ENCODE results near the gene HNRNPDL. TPM values are rescaled to one million over a fixed set of nuclear protein-coding genes. Genes with fewer than 3 reads are reported as not detected.
"Not testable (repeated sequence)": the region's sequence is repeated elsewhere in the genome, so short reads cannot be mapped to it uniquely, and the experiment has no call there.

HNRNPDL gene
- polyA plus RNA-seq, 3 donors from 2014 or later = 176 to 312 (median 204) TPM

- H3K36me3 Mint-ChIP-seq = peaks cover 23 to 40% (median 35%) of the 10 kb centered on the region in 3 donors
These were observed 1.1 kb downstream of the HNRNPDL start for GRCh38 chr4:82428969-82429727.

GRCh38 chr4:82428526-82428968 is 1.7 kb downstream of the HNRNPDL start:
- Mint-ChIP-seq H3K9me3 (no peaks in the 10 kb centered on the region), H3K27me3 (ENCODE audit: low read depth in 3 of 3) (peaks cover 22 to 35% (median 27%) of the 10 kb centered on the region in 3 donors), H3K4me3 (peak overlapping the region; percentile 99 to 100 (median 100)), H3K4me1 (peaks cover 56 to 88% of the 10 kb centered on the region in 2 donors), H3K27ac (peak overlapping the region; percentile 91 to 100 (median 98)), H3K36me3 (peaks cover 23 to 45% (median 39%) of the 10 kb centered on the region in 3 donors)
- no peak for DNase-seq

More at GRCh38 chr4:82428969-82429727, 1.1 kb downstream of the HNRNPDL start:
- DNase-seq = peak; percentile 93 to 94 (median 93)
- H3K4me1 Mint-ChIP-seq = peaks cover 61 to 88% of the 10 kb centered on the region in 2 donors
- peak overlapping the region; percentile 96 to 100 (median 99) for H3K27ac Mint-ChIP-seq
- peak overlapping the region; percentile 99 to 100 (median 100) for H3K4me3 Mint-ChIP-seq
- peaks cover 22 to 35% (median 27%) of the 10 kb centered on the region in 3 donors for H3K27me3 Mint-ChIP-seq (ENCODE audit: low read depth in 3 of 3)
- H3K9me3 Mint-ChIP-seq = no peaks in the 10 kb centered on the region

GRCh38 chr4:82425478-82425877 is 4.8 kb downstream of the HNRNPDL start:
- Mint-ChIP-seq H3K27ac (peak overlapping the region in 4 of 6 donors; percentile 13 to 46 (median 41)), H3K9me3 (no peaks in the 10 kb centered on the region), H3K27me3 (ENCODE audit: low read depth in 3 of 3) (peaks cover 22 to 32% (median 31%) of the 10 kb centered on the region in 3 donors), H3K36me3 (peaks cover 23 to 60% (median 47%) of the 10 kb centered on the region in 3 donors), H3K4me3 (no peak overlapping the region), H3K4me1 (peaks cover 41 to 73% of the 10 kb centered on the region in 2 donors)
- no peak for DNase-seq

GRCh38 chr4:82423245-82424054 is 6.8 kb downstream of the HNRNPDL start:
- peaks cover 35 to 63% of the 10 kb centered on the region in 2 donors for H3K4me1 Mint-ChIP-seq

GRCh38 chr4:82422616-82423015 is 7.6 kb downstream of the HNRNPDL start:
- DNase-seq = no peak
- Mint-ChIP-seq H3K9me3 (no peaks in the 10 kb centered on the region), H3K27me3 (ENCODE audit: low read depth in 3 of 3) (peaks cover 0 to 9% (median 7%) of the 10 kb centered on the region in 3 donors), H3K4me1 (peaks cover 26 to 55% of the 10 kb centered on the region in 2 donors), H3K4me3 (no peak overlapping the region), H3K27ac (peak overlapping the region in 1 of 6 donors; percentile 63), H3K36me3 (peaks cover 16 to 53% (median 37%) of the 10 kb centered on the region in 3 donors)

More at GRCh38 chr4:82423245-82424054, 6.8 kb downstream of the HNRNPDL start:
- Mint-ChIP-seq H3K9me3 (no peaks in the 10 kb centered on the region), H3K27me3 (ENCODE audit: low read depth in 3 of 3) (peaks cover 5 to 15% (median 15%) of the 10 kb centered on the region in 3 donors), H3K27ac (peak overlapping the region in 4 of 6 donors; percentile 2 to 60 (median 10)), H3K36me3 (peaks cover 23 to 57% (median 45%) of the 10 kb centered on the region in 3 donors), H3K4me3 (no peak overlapping the region)
- DNase-seq = no peak

GRCh38 chr4:82421796-82422560 is 8.3 kb downstream of the HNRNPDL start:
- H3K36me3 Mint-ChIP-seq = peaks cover 10 to 48% (median 31%) of the 10 kb centered on the region in 3 donors
- peak overlapping the region in 2 of 6 donors; percentile 17 to 63 for H3K27ac Mint-ChIP-seq

GRCh38 chr4:82419451-82419850 is 10.8 kb downstream of the HNRNPDL start:
- peaks cover 3 to 14% (median 6%) of the 10 kb centered on the region in 3 donors for H3K27me3 Mint-ChIP-seq (ENCODE audit: low read depth in 3 of 3)
- H3K27ac Mint-ChIP-seq = no peak overlapping the region
- H3K4me1 Mint-ChIP-seq = peaks cover 16 to 36% of the 10 kb centered on the region in 2 donors
- H3K9me3 Mint-ChIP-seq = no peaks in the 10 kb centered on the region
- no peak overlapping the region for H3K4me3 Mint-ChIP-seq
- DNase-seq = no peak
- peaks cover 0 to 22% (median 15%) of the 10 kb centered on the region in 3 donors for H3K36me3 Mint-ChIP-seq

More at GRCh38 chr4:82421796-82422560, 8.3 kb downstream of the HNRNPDL start:
- H3K4me1 Mint-ChIP-seq = peaks cover 21 to 49% of the 10 kb centered on the region in 2 donors
- no peak overlapping the region for H3K4me3 Mint-ChIP-seq
- H3K27me3 Mint-ChIP-seq (ENCODE audit: low read depth in 3 of 3) = peaks cover 0 to 11% (median 7%) of the 10 kb centered on the region in 3 donors
- no peaks in the 10 kb centered on the region for H3K9me3 Mint-ChIP-seq
- no peak for DNase-seq

- Mint-ChIP-seq H3K27ac (peak overlapping the region in 2 of 6 donors; percentile 51 to 65), H3K27me3 (ENCODE audit: low read depth in 3 of 3) (peaks cover 3 to 6% (median 5%) of the 10 kb centered on the region in 3 donors), H3K4me3 (peak overlapping the region in 4 of 5 donors; percentile 36 to 65 (median 62)), H3K4me1 (peaks cover 12 to 13% of the 10 kb centered on the region in 2 donors), H3K9me3 (no peaks in the 10 kb centered on the region), H3K36me3 (no peaks in the 10 kb centered on the region)
- peak; percentile 18 to 36 (median 27) for DNase-seq
These were observed 14.3 kb downstream of the HNRNPDL start for GRCh38 chr4:82415922-82416365.

- not testable (repeated sequence) for DNase-seq; H3K27me3 Mint-ChIP-seq (ENCODE audit: low read depth in 3 of 3); H3K9me3 Mint-ChIP-seq; H3K4me3 Mint-ChIP-seq; H3K27ac Mint-ChIP-seq; H3K36me3 Mint-ChIP-seq
- H3K4me1 Mint-ChIP-seq = peaks cover 12 to 13% of the 10 kb centered on the region in 2 donors
These were observed 15.2 kb downstream of the HNRNPDL start for GRCh38 chr4:82415061-82415460.

GRCh38 chr4:82403725-82404124 is 26.5 kb downstream of the HNRNPDL start:
- no peak for DNase-seq

GRCh38 chr4:82402196-82402775 is 28.0 kb downstream of the HNRNPDL start:
- H3K9me3 Mint-ChIP-seq = no peaks in the 10 kb centered on the region
- no peak overlapping the region for H3K4me3 Mint-ChIP-seq
- peaks cover 5 to 10% (median 9%) of the 10 kb centered on the region in 3 donors for H3K27me3 Mint-ChIP-seq (ENCODE audit: low read depth in 3 of 3)
- DNase-seq = no peak
- H3K36me3 Mint-ChIP-seq = no peaks in the 10 kb centered on the region
- no peaks in the 10 kb centered on the region for H3K4me1 Mint-ChIP-seq
- no peak overlapping the region for H3K27ac Mint-ChIP-seq

More at GRCh38 chr4:82403725-82404124, 26.5 kb downstream of the HNRNPDL start:
- no peaks in the 10 kb centered on the region for H3K9me3 Mint-ChIP-seq
- no peak overlapping the region for H3K4me3 Mint-ChIP-seq
- no peak overlapping the region for H3K27ac Mint-ChIP-seq
- H3K27me3 Mint-ChIP-seq (ENCODE audit: low read depth in 3 of 3) = peaks cover 5 to 6% (median 6%) of the 10 kb centered on the region in 3 donors
- H3K36me3 Mint-ChIP-seq = no peaks in the 10 kb centered on the region
- no peaks in the 10 kb centered on the region for H3K4me1 Mint-ChIP-seq

GRCh38 chr4:82401600-82401999 is 28.7 kb downstream of the HNRNPDL start:
- H3K27ac Mint-ChIP-seq = no peak overlapping the region
- no peaks in the 10 kb centered on the region for H3K4me1 Mint-ChIP-seq
- H3K9me3 Mint-ChIP-seq = no peaks in the 10 kb centered on the region

More at GRCh38 chr4:82401600-82401999, 28.7 kb downstream of the HNRNPDL start:
- H3K36me3 Mint-ChIP-seq = no peaks in the 10 kb centered on the region
- DNase-seq = no peak
- peaks cover 5 to 10% (median 9%) of the 10 kb centered on the region in 3 donors for H3K27me3 Mint-ChIP-seq (ENCODE audit: low read depth in 3 of 3)
- no peak overlapping the region for H3K4me3 Mint-ChIP-seq

All from immature natural killer cell (primary cell).